Esophagus (tissue), 2 donors: ENCODE data around the gene DYNC1I1. TPM values are rescaled to one million over a fixed set of nuclear protein-coding genes. Genes with fewer than 3 reads are reported as not detected.
"Not testable (repeated sequence)": the region's sequence is repeated elsewhere in the genome, so short reads cannot be mapped to it uniquely, and the experiment has no call there.

Experiments
- H3K27ac ChIP-seq, 2 donors: one replicate each; pipeline ENCODE4 v1.5.1; 2013; ENCODE audit warnings: low read depth in 2 of 2, mild to moderate bottlenecking in 2 of 2, inconsistent platforms in 1 of 2, low read length in 1 of 2, moderate library complexity in 1 of 2
- H3K27me3 ChIP-seq, 2 donors: one replicate each; pipeline ENCODE4 v1.6.1; 2013; ENCODE audit warnings: low read length in 2 of 2, control low read depth in 1 of 2, mild to moderate bottlenecking in 1 of 2; ENCODE audit not compliant: insufficient read depth in 2 of 2, control insufficient read depth in 1 of 2
- H3K36me3 ChIP-seq, 2 donors: one replicate each; pipeline ENCODE4 v1.6.1; 2013; ENCODE audit warnings: low read length in 1 of 2; ENCODE audit not compliant: control insufficient read depth in 2 of 2, insufficient read depth in 2 of 2
- H3K4me1 ChIP-seq, 2 donors: one replicate each; pipeline ENCODE4 v1.6.1; 2013; ENCODE audit warnings: low read length in 1 of 2; ENCODE audit not compliant: control insufficient read depth in 2 of 2, insufficient read depth in 2 of 2
- H3K4me3 ChIP-seq, 2 donors: one replicate each; pipeline ENCODE4 v1.5.1; 2013; ENCODE audit warnings: low read length in 2 of 2, mild to moderate bottlenecking in 2 of 2, low read depth in 1 of 2, moderate library complexity in 1 of 2
- H3K9me3 ChIP-seq, 2 donors: one replicate each; pipeline ENCODE4 v1.6.1; 2013; ENCODE audit warnings: mild to moderate bottlenecking in 2 of 2, low read depth in 1 of 2, low read length in 1 of 2, moderate library complexity in 1 of 2; ENCODE audit not compliant: control insufficient read depth in 2 of 2, insufficient read depth in 1 of 2
- WGBS, 2 donors: extraction: QIAGEN DNeasy Blood & Tissue Kit; methylation state at CpG; one replicate each; pipeline ENCODE4 v1.1.7; 2013; 5-methylcytosine and 5-hydroxymethylcytosine counted together
- polyA plus RNA-seq, 2 donors: library from polyadenylated mRNA; stranded (reverse); fragments of 200-250 nt; gene quantifications; one replicate each; pipeline ENCODE4 v1.2.3, GENCODE V29; 2013
- donor health status: healthy with polysubstance abuse.
- donor health status: Bipolar disorder and iron deficiency.

DYNC1I1 gene
- polyA plus RNA-seq, 2 donors = 0.20 to 0.69 TPM

DNA sequence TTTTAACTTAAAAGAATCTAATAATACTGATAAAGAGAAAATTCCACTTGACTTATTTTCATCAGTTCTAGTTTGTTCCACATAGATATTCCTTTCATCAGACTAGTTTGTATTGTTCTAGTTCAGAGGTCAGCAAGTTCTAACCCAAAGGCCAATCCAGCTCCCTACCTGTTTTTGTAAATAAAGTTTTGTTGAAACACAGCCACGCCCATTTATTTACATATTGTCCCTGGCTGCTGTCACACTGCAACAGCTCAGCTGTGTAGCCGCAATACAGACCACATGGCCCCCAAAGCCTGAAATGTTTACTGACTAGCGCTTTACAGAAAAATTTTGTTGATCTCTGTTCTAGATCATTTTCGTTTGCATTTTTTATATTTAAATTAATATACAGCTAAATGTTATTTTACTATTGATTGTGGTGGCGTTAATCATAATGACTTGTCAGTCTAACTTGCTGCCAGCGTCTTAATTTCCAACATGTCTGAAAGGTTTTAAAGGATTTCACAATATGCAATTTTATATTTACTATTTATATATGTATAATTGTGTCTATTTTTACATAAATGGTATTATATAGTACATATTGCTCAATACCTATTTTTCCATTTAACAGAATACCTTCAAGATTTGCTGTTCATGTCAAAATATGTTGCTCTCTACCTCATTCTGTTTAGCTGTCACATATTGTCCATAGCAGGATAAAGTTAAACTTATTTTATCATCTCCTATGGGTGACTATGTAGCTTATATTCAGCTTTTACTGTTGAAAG is 159.3 kb downstream of the DYNC1I1 start:
- 80 to 85% methylated on average over 6 of the region's 6 CpGs for WGBS, 2 donors
- Histone ChIP-seq H3K27me3 (no peaks in the 10 kb centered on the region), H3K4me1 (no peaks in the 10 kb centered on the region), H3K4me3 (no peak overlapping the region), H3K36me3 (no peaks in the 10 kb centered on the region), H3K27ac (no peak overlapping the region), H3K9me3 (no peaks in the 10 kb centered on the region)

DNA sequence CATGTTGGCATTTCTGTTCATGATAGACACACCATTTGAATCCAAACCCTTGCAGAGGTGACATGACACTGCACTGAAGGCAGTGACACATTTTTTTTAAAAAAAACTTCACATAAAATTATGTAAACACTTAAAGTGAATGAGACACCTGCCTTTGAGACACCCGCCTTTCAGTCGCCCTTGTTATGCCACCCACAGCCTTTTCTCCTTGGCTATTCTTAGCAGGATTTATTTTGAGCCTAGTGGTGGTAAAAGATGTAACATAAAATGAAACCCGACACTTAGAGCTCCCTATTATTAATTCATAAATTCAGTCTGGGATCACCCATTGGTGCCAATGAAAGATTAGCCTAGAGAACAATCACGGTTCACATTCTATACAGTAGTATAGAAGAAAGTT is 161.3 kb downstream of the DYNC1I1 start:
- H3K27ac ChIP-seq = no peak overlapping the region
- H3K4me3 ChIP-seq = no peak overlapping the region
- H3K9me3 ChIP-seq = no peaks in the 10 kb centered on the region
- H3K36me3 ChIP-seq = no peaks in the 10 kb centered on the region
- no peaks in the 10 kb centered on the region for H3K4me1 ChIP-seq
- 61 to 71% methylated on average over 4 of the region's 4 CpGs for WGBS, 2 donors
- H3K27me3 ChIP-seq = no peaks in the 10 kb centered on the region

DNA sequence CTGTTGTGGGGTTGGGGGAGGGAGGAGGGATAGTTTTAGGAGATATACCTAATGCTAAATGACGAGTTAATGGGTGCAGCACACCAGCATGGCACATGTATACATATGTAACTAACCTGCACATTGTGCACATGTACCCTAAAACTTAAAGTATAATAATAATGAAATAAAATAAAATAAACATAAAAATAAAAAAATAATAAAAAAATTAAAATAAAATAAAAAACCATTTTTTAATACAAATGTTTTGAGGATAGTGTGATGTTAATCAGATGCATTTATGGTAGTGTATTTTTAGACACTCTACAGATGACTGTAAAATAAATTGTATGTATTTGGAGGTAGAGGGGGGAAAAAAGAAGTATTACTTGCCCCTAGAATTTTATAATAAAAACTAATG is 172.5 kb downstream of the DYNC1I1 start:
- H3K36me3 ChIP-seq, H3K27me3 ChIP-seq, H3K27ac ChIP-seq, H3K4me3 ChIP-seq, H3K4me1 ChIP-seq, H3K9me3 ChIP-seq: not testable (repeated sequence)
- no CpG with 5 or more reads among the region's 1 CpG for WGBS, 2 donors

DNA sequence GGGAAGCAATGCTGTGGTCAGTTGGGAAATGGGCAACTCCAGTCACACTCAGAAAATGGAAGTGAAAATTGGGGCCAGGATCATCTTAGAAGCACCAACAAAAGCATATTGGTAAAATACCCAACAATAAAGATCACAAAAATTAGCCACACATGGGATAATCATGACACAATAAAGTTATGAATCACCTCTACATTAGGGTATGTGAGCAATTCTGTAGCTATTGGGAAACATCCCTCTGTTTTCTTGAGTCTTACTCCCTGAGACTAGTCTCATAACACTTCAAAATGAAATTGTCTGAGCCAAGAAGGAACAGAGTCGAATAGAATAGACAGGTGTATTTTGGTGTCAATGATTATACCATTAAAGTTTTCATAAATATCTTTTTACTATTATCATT is 178.3 kb downstream of the DYNC1I1 start:
- Histone ChIP-seq H3K27me3 (no peaks in the 10 kb centered on the region), H3K4me1 (no peaks in the 10 kb centered on the region), H3K36me3 (no peaks in the 10 kb centered on the region), H3K27ac (no peak overlapping the region), H3K9me3 (no peaks in the 10 kb centered on the region), H3K4me3 (no peak overlapping the region)
- WGBS, 2 donors = 87 to 98% methylated on average over 1 of the region's 1 CpG

DNA sequence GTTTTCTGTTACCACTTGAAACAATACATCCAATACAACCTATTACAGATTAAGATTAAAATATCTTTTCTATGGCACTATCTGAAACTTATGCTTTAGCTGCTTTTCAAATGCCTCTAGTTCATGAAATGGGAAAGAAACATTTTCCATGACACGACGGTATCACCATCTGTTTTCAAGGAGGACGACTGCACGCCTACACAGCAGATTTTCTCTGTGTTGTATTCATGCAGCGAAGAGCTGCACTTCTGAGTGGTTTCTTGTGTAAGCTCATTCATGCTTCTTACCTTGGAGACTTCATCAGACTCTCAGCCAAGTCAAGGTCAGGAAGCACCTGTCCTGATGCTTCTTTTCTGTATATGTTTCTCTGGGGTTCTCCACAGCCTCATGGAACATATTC is 179.2 kb downstream of the DYNC1I1 start:
- Histone ChIP-seq H3K4me1 (no peaks in the 10 kb centered on the region), H3K27ac (no peak overlapping the region), H3K9me3 (no peaks in the 10 kb centered on the region), H3K27me3 (no peaks in the 10 kb centered on the region), H3K36me3 (no peaks in the 10 kb centered on the region), H3K4me3 (no peak overlapping the region)
- 84 to 88% methylated on average over 5 of the region's 5 CpGs for WGBS, 2 donors

DNA sequence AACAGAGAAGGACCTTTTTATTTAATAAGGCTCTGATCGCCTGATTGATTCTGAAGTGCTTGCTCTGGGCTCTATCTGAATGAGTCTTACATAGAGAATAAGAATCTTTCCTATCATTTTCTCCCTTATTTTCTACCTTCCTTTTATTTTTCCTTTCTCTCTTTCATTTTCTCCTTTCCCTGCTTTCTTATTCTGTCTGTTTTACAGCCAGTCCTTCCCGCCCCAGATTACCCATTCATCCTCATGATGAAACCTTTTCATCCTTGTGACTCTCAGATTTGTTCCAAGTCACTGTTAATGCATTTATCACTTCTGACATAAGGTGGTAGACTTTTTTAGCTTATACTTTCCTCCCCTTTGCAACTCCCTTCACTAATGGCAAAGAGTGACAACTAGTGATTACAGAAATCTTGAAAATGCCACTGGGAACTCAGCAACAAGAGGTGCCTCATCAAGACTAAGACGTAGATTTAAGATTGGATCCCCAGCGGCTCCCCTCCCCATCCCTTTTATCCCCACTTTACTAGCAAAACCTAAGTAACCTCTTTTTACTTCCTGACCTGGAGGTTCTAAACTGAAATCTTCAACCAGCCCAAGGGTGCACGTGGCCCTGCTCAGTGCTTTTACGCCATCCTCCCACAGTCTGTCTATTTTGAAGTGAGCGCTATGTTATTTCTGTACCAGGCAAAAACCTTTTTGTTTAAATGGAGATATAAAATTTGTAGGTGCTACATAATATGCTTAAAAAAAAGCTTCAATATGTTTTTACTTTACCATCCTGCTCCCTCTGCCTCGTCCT is 179.8 kb downstream of the DYNC1I1 start:
- Histone ChIP-seq H3K27ac (no peak overlapping the region), H3K27me3 (no peaks in the 10 kb centered on the region), H3K36me3 (no peaks in the 10 kb centered on the region), H3K4me1 (no peaks in the 10 kb centered on the region), H3K4me3 (no peak overlapping the region), H3K9me3 (no peaks in the 10 kb centered on the region)
- WGBS, 2 donors = 85% methylated on average over 8 of the region's 8 CpGs

DNA sequence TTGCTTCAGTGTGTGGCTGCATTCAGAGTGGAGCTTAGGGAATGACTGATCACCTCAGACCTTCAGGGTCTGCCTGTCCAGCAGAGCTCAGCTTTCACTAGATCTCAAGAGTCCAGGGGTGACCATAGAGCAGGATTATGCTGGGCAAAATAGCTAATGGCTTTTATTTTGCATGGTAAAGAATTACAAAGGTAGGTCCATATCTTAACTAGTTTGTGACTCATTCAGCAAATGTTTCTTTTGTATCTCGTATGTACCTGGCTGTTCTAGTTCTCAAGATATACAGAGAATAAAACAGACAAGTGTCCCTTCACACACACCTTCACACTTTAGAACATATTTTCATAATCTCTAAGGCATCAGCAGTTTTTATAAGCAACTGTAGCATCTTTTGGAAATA is 180.5 kb downstream of the DYNC1I1 start:
- H3K36me3 ChIP-seq = no peaks in the 10 kb centered on the region
- no peaks in the 10 kb centered on the region for H3K27me3 ChIP-seq
- no peaks in the 10 kb centered on the region for H3K9me3 ChIP-seq
- H3K4me3 ChIP-seq = no peak overlapping the region
- WGBS, 2 donors = 44 to 52% methylated on average over 1 of the region's 1 CpG
- H3K4me1 ChIP-seq = no peaks in the 10 kb centered on the region
- H3K27ac ChIP-seq = no peak overlapping the region

DNA sequence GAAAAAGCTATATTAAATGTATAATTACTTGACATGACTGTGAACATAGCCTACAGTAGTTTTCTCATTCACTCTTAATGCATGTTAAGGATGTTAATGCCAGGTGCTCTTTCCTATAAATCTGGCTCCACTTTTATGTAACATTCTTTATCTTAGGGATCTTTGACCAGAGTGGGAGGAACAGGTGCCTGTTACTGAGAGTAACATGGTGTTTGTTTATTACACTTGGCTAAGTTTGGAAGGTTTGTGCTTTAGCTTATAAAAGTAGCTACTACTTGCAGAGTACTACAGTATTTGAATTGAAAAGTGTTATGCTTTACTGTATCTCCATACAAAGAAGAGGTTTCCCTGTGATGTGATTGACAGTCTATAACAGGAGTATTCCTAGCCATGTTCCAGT is 183.4 kb downstream of the DYNC1I1 start:
- H3K27me3 ChIP-seq = no peaks in the 10 kb centered on the region
- no peaks in the 10 kb centered on the region for H3K36me3 ChIP-seq
- no peaks in the 10 kb centered on the region for H3K9me3 ChIP-seq
- H3K4me3 ChIP-seq = no peak overlapping the region
- no peaks in the 10 kb centered on the region for H3K4me1 ChIP-seq
- H3K27ac ChIP-seq = no peak overlapping the region

DNA sequence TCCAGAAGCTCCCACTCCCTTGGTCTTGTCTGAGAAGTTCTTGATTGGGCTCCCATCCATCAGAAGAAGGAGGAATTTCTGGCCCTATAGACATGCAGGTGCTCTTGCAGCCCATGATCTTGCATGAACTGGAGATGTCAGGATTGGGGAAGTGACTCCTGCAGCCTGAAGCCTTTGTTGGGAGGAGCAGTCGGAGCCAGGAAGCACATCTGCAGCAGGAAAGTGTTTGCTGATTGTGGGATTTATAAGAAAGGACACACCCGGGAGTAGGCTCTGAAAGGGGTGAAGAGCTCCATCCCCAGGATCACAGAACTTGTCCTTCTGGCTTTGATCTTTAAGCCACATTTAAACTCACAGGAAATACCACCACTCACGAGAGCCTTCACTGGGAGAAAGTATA is 185.2 kb downstream of the DYNC1I1 start:
- Histone ChIP-seq H3K36me3 (no peaks in the 10 kb centered on the region), H3K9me3 (no peaks in the 10 kb centered on the region), H3K4me3 (no peak overlapping the region), H3K27ac (no peak overlapping the region), H3K4me1 (no peaks in the 10 kb centered on the region), H3K27me3 (no peaks in the 10 kb centered on the region)
- 26 to 35% methylated on average over 3 of the region's 3 CpGs for WGBS, 2 donors
